ENCODE measurements around the gene COX7A2L. TPM values are rescaled to one million over a fixed set of nuclear protein-coding genes. Genes with fewer than 3 reads are reported as not detected.

The COX7A2L gene
- total and polyA plus RNA-seq, 2 experiments from 2014 or later = 112 to 149 TPM

- Mint-ChIP-seq H3K9me3 (no peaks in the 10 kb centered on the region), H3K4me1 (peaks cover 25% of the 10 kb centered on the region), H3K27ac (peak overlapping the region; percentile 100), H3K36me3 (ENCODE audit: low read depth) (no peaks in the 10 kb centered on the region), H3K4me3 (peak overlapping the region; percentile 95), H3K27me3 (ENCODE audit: insufficient read depth, low read depth, poor library complexity) (peaks cover 12% of the 10 kb centered on the region)
- peaks cover 41% of the 10 kb centered on the region for H3K79me2 ChIP-seq (replicated peaks; ENCODE audit: insufficient read depth)
- H3K4me1 ChIP-seq (ENCODE audit: insufficient read depth) = peaks cover 19% of the 10 kb centered on the region
- no peaks in the 10 kb centered on the region; the same call in 1 of the 2 replicates for H3F3A ChIP-seq (replicated peaks; ENCODE audit: low read depth)
- no peaks in the 10 kb centered on the region for H3K27me3 ChIP-seq (ENCODE audit: insufficient read depth)
- peak overlapping the region; percentile 88 for H3K27ac ChIP-seq (ENCODE audit: low read depth)
- H3K9me2 ChIP-seq (ENCODE audit: insufficient read depth) = no peaks in the 10 kb centered on the region
- H3K36me3 ChIP-seq (ENCODE audit: insufficient read depth) = no peaks in the 10 kb centered on the region
- no peak for DNase-seq (ENCODE audit: low spot score)
- ATAC-seq = no peak
- peak overlapping the region; percentile 73 for H3K4me2 ChIP-seq
- TF ChIP-seq CTCF (conservative IDR thresholded peaks at IDR 0.05; ENCODE audit: low read depth in 2 of 2) (no peak), JUNB (IDR thresholded peaks at IDR 0.05; ENCODE audit: unreplicated experiment) (no peak), POLR2AphosphoS5 (IDR thresholded peaks at IDR 0.05; ENCODE audit: low read depth) (no peak)
- peak overlapping the region; percentile 34 for H2AFZ ChIP-seq
- peaks cover 18% of the 10 kb centered on the region for H4K20me1 ChIP-seq (replicated peaks; ENCODE audit: insufficient read depth)
- H3K4me3 ChIP-seq = peak overlapping the region; percentile 96
Measured at GRCh38 chr2:42361728-42362283, 789 bp upstream of the COX7A2L start.

- H3K4me3 Mint-ChIP-seq = peak overlapping the region; percentile 95
- Histone ChIP-seq H3K9me2 (ENCODE audit: insufficient read depth) (no peaks in the 10 kb centered on the region), H3K27ac (ENCODE audit: low read depth) (no peak overlapping the region; the same call in 1 of the 2 replicates), H3K4me3 (peak overlapping the region; percentile 96), H2AFZ (peak overlapping the region; percentile 9; the same call in 1 of the 2 replicates), H3K79me2 (replicated peaks; ENCODE audit: insufficient read depth) (peaks cover 54% of the 10 kb centered on the region), H3K4me1 (ENCODE audit: insufficient read depth) (peaks cover 19% of the 10 kb centered on the region), H3K27me3 (ENCODE audit: insufficient read depth) (no peaks in the 10 kb centered on the region), H3K36me3 (ENCODE audit: insufficient read depth) (no peaks in the 10 kb centered on the region), H3K4me2 (peak overlapping the region; percentile 99), H3F3A (replicated peaks; ENCODE audit: low read depth) (no peaks in the 10 kb centered on the region; the same call in 1 of the 2 replicates), H4K20me1 (replicated peaks; ENCODE audit: insufficient read depth) (peaks cover 27% of the 10 kb centered on the region)
- H3K4me1 Mint-ChIP-seq = peaks cover 25% of the 10 kb centered on the region
- no peaks in the 10 kb centered on the region for H3K9me3 Mint-ChIP-seq
- no peak for DNase-seq (ENCODE audit: low spot score)
- no peaks in the 10 kb centered on the region for H3K36me3 Mint-ChIP-seq (ENCODE audit: low read depth)
- peak overlapping the region; percentile 100 for H3K27ac Mint-ChIP-seq
- H3K27me3 Mint-ChIP-seq (ENCODE audit: insufficient read depth, low read depth, poor library complexity) = peaks cover 12% of the 10 kb centered on the region
- no peak for ATAC-seq
- no peak for TF ChIP-seq ETS1 (IDR thresholded peaks at IDR 0.05)
- no peak for TF ChIP-seq EZH2phosphoT487 (IDR thresholded peaks at IDR 0.05; ENCODE audit: unreplicated experiment)
- no peak for TF ChIP-seq REST (IDR thresholded peaks at IDR 0.05; ENCODE audit: unreplicated experiment)
- no peak for TF ChIP-seq NANOG (IDR thresholded peaks at IDR 0.05; ENCODE audit: borderline replicate concordance)
- TF ChIP-seq POLR2AphosphoS5 (IDR thresholded peaks at IDR 0.05; ENCODE audit: low read depth) = no peak
- no peak for TF ChIP-seq ZNF114 (CRISPR knock-in tag; IDR thresholded peaks at IDR 0.05)
- no peak for TF ChIP-seq ZNF331 (CRISPR knock-in tag; IDR thresholded peaks at IDR 0.05; ENCODE audit: low read depth)
- no peak for TF ChIP-seq JUNB (IDR thresholded peaks at IDR 0.05; ENCODE audit: unreplicated experiment)
- TF ChIP-seq EZH2 (IDR thresholded peaks at IDR 0.05; ENCODE audit: low read depth, unreplicated experiment) = no peak
- no peak for TF ChIP-seq STAT1 (IDR thresholded peaks at IDR 0.05; ENCODE audit: unreplicated experiment)
- no peak for TF ChIP-seq CREB1 (CRISPR knock-in tag; IDR thresholded peaks at IDR 0.05; ENCODE audit: low read depth)
- no peak for TF ChIP-seq CTCF (conservative IDR thresholded peaks at IDR 0.05; ENCODE audit: low read depth in 2 of 2)
Measured at GRCh38 chr2:42360493-42360889, 526 bp downstream of the COX7A2L start.
